Tibial artery (tissue), 4 donors: ENCODE results near the gene PCDHAC2.

Experiments
- DNase-seq, 2 donors: peaks; one replicate each; pipeline ENCODE4 v3.0.0-alpha.2; 2019
- H3K27ac ChIP-seq, 2 donors: fragments of 200-600 bp; sonication (generic) in 1 of 2; 1 replicate in 1 of 2; 2 replicates in 1 of 2; pipeline ENCODE4 v1.5.1; 2018 to 2019; ENCODE audit warnings: mild to moderate bottlenecking in 1 of 2
- H3K27me3 ChIP-seq, 2 donors: fragments of 200-600 bp; sonication (generic) in 1 of 2; one replicate each; pipeline versions ENCODE4 v1.5.1 to v1.6.0; 2016 to 2019
- H3K36me3 ChIP-seq, 3 donors: fragments of 200-600 bp; sonication (generic) in 2 of 3; one replicate each; pipeline ENCODE4 v1.5.1; 2016 to 2019; ENCODE audit warnings: mild to moderate bottlenecking in 2 of 3
- H3K4me1 ChIP-seq, 4 donors: fragments of 200-600 bp; sonication (generic) in 2 of 4; 1 replicate in 3 of 4; 2 replicates in 1 of 4; pipeline ENCODE4 v1.5.1; 2016 to 2019
- H3K4me3 ChIP-seq, 2 donors: fragments of 200-600 bp; sonication (generic) in 1 of 2; 1 replicate in 1 of 2; 2 replicates in 1 of 2; pipeline ENCODE4 v1.5.1; 2018 to 2019; ENCODE audit warnings: mild to moderate bottlenecking in 2 of 2
- H3K9me3 ChIP-seq, 3 donors: fragments of 200-600 bp; sonication (generic) in 1 of 3; one replicate each; pipeline ENCODE4 v1.5.1; 2016 to 2019
- CTCF ChIP-seq, 2 experiments: fragments of 200-600 bp in 1 of 2; fragments of 450-650 bp in 1 of 2; IDR thresholded peaks; one replicate each; pipeline ENCODE4 v1.5.1; 2017 to 2019; ENCODE audit warnings: antibody characterized with exemption in 2 of 2, mild to moderate bottlenecking in 1 of 2, moderate library complexity in 1 of 2
- intact Hi-C: fragments of 100-400 bp; cut with DNase I; formaldehyde crosslinking; loops from one replicate; pipeline ENCODE4 v1.15.0; 2023; ENCODE audit warnings: low total_unique reads

The PCDHAC2 gene

GRCh38 chr5:140934964-140935606, 31.2 kb upstream of the PCDHAC2 start:
- H3K4me1 ChIP-seq: no peaks in the 10 kb centered on the region
- H3K4me3 ChIP-seq: no peak overlapping the region
- DNase-seq: no peak
- TF ChIP-seq CTCF (IDR thresholded peaks at IDR 0.05): no peak
- no peak overlapping the region for H3K27ac ChIP-seq
- H3K36me3 ChIP-seq: no peaks in the 10 kb centered on the region
- intact Hi-C loops: no loop called here
- H3K9me3 ChIP-seq: no peaks in the 10 kb centered on the region
- H3K27me3 ChIP-seq: peaks cover 0 to 2% of the 10 kb centered on the region in 2 donors

- DNase-seq: no peak
- H3K9me3 ChIP-seq: no peaks in the 10 kb centered on the region
- no peak for TF ChIP-seq CTCF (IDR thresholded peaks at IDR 0.05)
- H3K27me3 ChIP-seq: no peaks in the 10 kb centered on the region
- no peak overlapping the region for H3K27ac ChIP-seq
- H3K4me1 ChIP-seq: no peaks in the 10 kb centered on the region
- intact Hi-C loops: no loop called here
- no peaks in the 10 kb centered on the region for H3K36me3 ChIP-seq
- H3K4me3 ChIP-seq: no peak overlapping the region
Observed at GRCh38 chr5:140946578-140946977, 19.7 kb upstream of the PCDHAC2 start.

GRCh38 chr5:140951636-140952035, 14.6 kb upstream of the PCDHAC2 start:
- Histone ChIP-seq H3K4me3 (no peak overlapping the region), H3K36me3 (no peaks in the 10 kb centered on the region), H3K27me3 (no peaks in the 10 kb centered on the region), H3K4me1 (no peaks in the 10 kb centered on the region), H3K27ac (no peak overlapping the region), H3K9me3 (no peaks in the 10 kb centered on the region)
- TF ChIP-seq CTCF (IDR thresholded peaks at IDR 0.05): no peak
- intact Hi-C loops: no loop called here
- DNase-seq: no peak

GRCh38 chr5:140953234-140953633, 13.0 kb upstream of the PCDHAC2 start:
- DNase-seq: no peak
- H3K27me3 ChIP-seq: no peaks in the 10 kb centered on the region
- TF ChIP-seq CTCF (IDR thresholded peaks at IDR 0.05): no peak
- no peaks in the 10 kb centered on the region for H3K4me1 ChIP-seq
- no peaks in the 10 kb centered on the region for H3K36me3 ChIP-seq
- H3K4me3 ChIP-seq: no peak overlapping the region
- no peaks in the 10 kb centered on the region for H3K9me3 ChIP-seq
- intact Hi-C loops: no loop called here
- no peak overlapping the region for H3K27ac ChIP-seq

GRCh38 chr5:140962190-140962589, 4.1 kb upstream of the PCDHAC2 start:
- intact Hi-C loops: no loop called here
- Histone ChIP-seq H3K36me3 (no peaks in the 10 kb centered on the region), H3K4me1 (peaks cover 0 to 17% (median 11%) of the 10 kb centered on the region in 4 donors), H3K27ac (no peak overlapping the region), H3K9me3 (no peaks in the 10 kb centered on the region), H3K27me3 (peaks cover 0 to 10% of the 10 kb centered on the region in 2 donors), H3K4me3 (no peak overlapping the region)
- no peak for TF ChIP-seq CTCF (IDR thresholded peaks at IDR 0.05)
- no peak for DNase-seq

GRCh38 chr5:140964356-140964755, 1.9 kb upstream of the PCDHAC2 start:
- H3K36me3 ChIP-seq: no peaks in the 10 kb centered on the region
- no peaks in the 10 kb centered on the region for H3K9me3 ChIP-seq
- intact Hi-C loops: no loop called here
- no peak for DNase-seq
- peaks cover 0 to 20% (median 13%) of the 10 kb centered on the region in 4 donors for H3K4me1 ChIP-seq
- no peak for TF ChIP-seq CTCF (IDR thresholded peaks at IDR 0.05)
- H3K27ac ChIP-seq: no peak overlapping the region
- H3K4me3 ChIP-seq: no peak overlapping the region
- H3K27me3 ChIP-seq: peaks cover 0 to 25% of the 10 kb centered on the region in 2 donors
